Measurements from ENCODE around the gene RNF113B. TPM values are rescaled to one million over a fixed set of nuclear protein-coding genes. Genes with fewer than 3 reads are reported as not detected.

Gene RNF113B
- polyA plus RNA-seq, 1 donor: not detected

- DNase-seq (ENCODE audit: low read depth): no peak
Observed at GRCh38 chr13:98141509-98142379, 35.3 kb downstream of the RNF113B start.

GRCh38 chr13:98141091-98141490, 36.0 kb downstream of the RNF113B start:
- no peak for DNase-seq (ENCODE audit: low read depth)

GRCh38 chr13:98134901-98135300, 42.2 kb downstream of the RNF113B start:
- DNase-seq (ENCODE audit: low read depth): no peak

- DNase-seq (ENCODE audit: low read depth): no peak
Observed at GRCh38 chr13:98133946-98134345, 43.1 kb downstream of the RNF113B start.

GRCh38 chr13:98129059-98129746, 47.9 kb downstream of the RNF113B start:
- DNase-seq (ENCODE audit: low read depth): no peak

Other genes starting within 250 kb of the RNF113B start
- 182 TPM for gene IPO5, start 223.6 kb downstream of the RNF113B start, polyA plus RNA-seq (ENCODE audit: insufficient read length)
- gene FARP1, start 34.2 kb downstream of the RNF113B start, polyA plus RNA-seq (ENCODE audit: insufficient read length): 73.0 TPM